Activated naive CD4-positive, alpha-beta T cell (primary cell): Measurements from ENCODE around the gene LLGL2.
A peak's percentile ranks its signal among the peaks of the same experiment; 100 is the strongest.
"Not testable (repeated sequence)": the region's sequence is repeated elsewhere in the genome, so short reads cannot be mapped to it uniquely, and the experiment has no call there.

ENCODE experiments used
- DNase-seq, 4 experiments: peaks; one replicate each; lab custom pipeline; 2025; lab: John Stamatoyannopoulos, UW

The LLGL2 gene

GRCh38 chr17:75590849-75591721 is 65.6 kb downstream of the LLGL2 start:
- DNase-seq: no peak

- DNase-seq: no peak
These were observed 66.3 kb downstream of the LLGL2 start for GRCh38 chr17:75591722-75592302.

- DNase-seq: no peak
These were observed 67.0 kb downstream of the LLGL2 start for GRCh38 chr17:75592348-75593020.

GRCh38 chr17:75593430-75593829 is 67.9 kb downstream of the LLGL2 start:
- DNase-seq: not testable (repeated sequence)

- no peak for DNase-seq
These were observed 69.2 kb downstream of the LLGL2 start for GRCh38 chr17:75594499-75595283.

- DNase-seq: no peak
These were observed 69.9 kb downstream of the LLGL2 start for GRCh38 chr17:75595284-75595919.

- DNase-seq: no peak
These were observed 70.4 kb downstream of the LLGL2 start for GRCh38 chr17:75595920-75596313.

- no peak for DNase-seq
These were observed 71.0 kb downstream of the LLGL2 start for GRCh38 chr17:75596320-75597087.

- peak in 3 of 4 experiments; percentile 33 to 48 (median 37) for DNase-seq
These were observed 75.8 kb downstream of the LLGL2 start for GRCh38 chr17:75601057-75601987.

- DNase-seq: no peak
These were observed 77.1 kb downstream of the LLGL2 start for GRCh38 chr17:75602644-75603043.

GRCh38 chr17:75603123-75603522 is 77.6 kb downstream of the LLGL2 start:
- no peak for DNase-seq

- no peak for DNase-seq
These were observed 78.7 kb downstream of the LLGL2 start for GRCh38 chr17:75604034-75604695.

- DNase-seq: no peak
These were observed 80.3 kb downstream of the LLGL2 start for GRCh38 chr17:75605790-75606189.

- DNase-seq: no peak
These were observed 81.6 kb downstream of the LLGL2 start for GRCh38 chr17:75607086-75607485.

- DNase-seq: no peak
These were observed 84.8 kb downstream of the LLGL2 start for GRCh38 chr17:75610103-75610984.

GRCh38 chr17:75611851-75612429 is 86.4 kb downstream of the LLGL2 start:
- no peak for DNase-seq

- DNase-seq: no peak
These were observed 87.6 kb downstream of the LLGL2 start for GRCh38 chr17:75612906-75613626.
